Measurements from ENCODE around the gene CELSR1. TPM values are rescaled to one million over a fixed set of nuclear protein-coding genes. Genes with fewer than 3 reads are reported as not detected.
A peak's percentile ranks its signal among the peaks of the same experiment; 100 is the strongest.

CELSR1 gene
- total RNA-seq, 3 donors from 2014 or later = 1.9 to 4.2 (median 2.5) TPM

DNA sequence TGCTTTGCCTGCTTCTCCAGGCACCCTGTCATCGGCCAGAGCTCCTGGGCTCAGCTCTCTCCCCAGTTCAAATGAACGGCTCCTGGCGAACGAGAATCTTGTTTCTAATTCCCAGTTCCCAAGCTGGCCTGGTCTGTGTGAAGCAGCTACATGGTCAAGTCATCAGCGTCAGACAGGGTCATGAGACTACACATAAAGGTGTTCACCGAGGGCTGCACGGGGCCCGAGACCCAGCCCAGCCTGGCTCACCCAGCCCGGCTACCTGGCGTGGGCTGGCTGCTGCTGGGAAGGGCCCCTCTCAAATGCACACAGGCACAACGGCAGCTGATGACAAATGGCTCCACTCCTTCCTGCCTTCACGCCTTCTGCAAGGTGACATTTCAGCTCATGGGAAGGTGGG, 14.6 kb upstream of the CELSR1 start:
- intact Hi-C loops (cut with DNase I, micrococcal nuclease) = no loop called here
- ATAC-seq = no peak
- H3K9me3 ChIP-seq = no peaks in the 10 kb centered on the region

GRCh38 chr22:46551321-46551720, 13.9 kb upstream of the CELSR1 start:
- peak in 1 of 3 donors; percentile 20 for DNase-seq
- Histone ChIP-seq H3K9me3 (no peaks in the 10 kb centered on the region), H3K36me3 (ENCODE audit: low read depth) (no peaks in the 10 kb centered on the region), H3K4me3 (no peak overlapping the region), H3K4me1 (ENCODE audit: low read depth) (peaks cover 4% of the 10 kb centered on the region)
- intact Hi-C loops (cut with DNase I, micrococcal nuclease) = no loop called here
- ATAC-seq = no peak
- TF ChIP-seq CTCF (IDR thresholded peaks at IDR 0.05) = no peak

More for the DNA sequence above, 14.6 kb upstream of the CELSR1 start:
- no peaks in the 10 kb centered on the region for H3K36me3 ChIP-seq (ENCODE audit: low read depth)
- TF ChIP-seq CTCF (IDR thresholded peaks at IDR 0.05) = no peak
- H3K4me1 ChIP-seq (ENCODE audit: low read depth) = no peaks in the 10 kb centered on the region
- DNase-seq = peak in 1 of 3 donors; percentile 3
- H3K4me3 ChIP-seq = no peak overlapping the region

- no peaks in the 10 kb centered on the region for H3K9me3 ChIP-seq
- DNase-seq (peak in 1 of 3 donors; percentile 8), ATAC-seq (no peak)
- H3K4me1 ChIP-seq (ENCODE audit: low read depth) = peaks cover 4% of the 10 kb centered on the region
- intact Hi-C loops (cut with DNase I, micrococcal nuclease) = loop anchor here in 1 of 2 donors (10.0 kb wide), 1 partner anchor 195 kb away; no protein-coding TSS in a partner anchor
- H3K4me3 ChIP-seq = no peak overlapping the region
- no peaks in the 10 kb centered on the region for H3K36me3 ChIP-seq (ENCODE audit: low read depth)
- TF ChIP-seq CTCF (IDR thresholded peaks at IDR 0.05) = no peak
Measured at GRCh38 chr22:46549971-46550641, 12.7 kb upstream of the CELSR1 start.

DNA sequence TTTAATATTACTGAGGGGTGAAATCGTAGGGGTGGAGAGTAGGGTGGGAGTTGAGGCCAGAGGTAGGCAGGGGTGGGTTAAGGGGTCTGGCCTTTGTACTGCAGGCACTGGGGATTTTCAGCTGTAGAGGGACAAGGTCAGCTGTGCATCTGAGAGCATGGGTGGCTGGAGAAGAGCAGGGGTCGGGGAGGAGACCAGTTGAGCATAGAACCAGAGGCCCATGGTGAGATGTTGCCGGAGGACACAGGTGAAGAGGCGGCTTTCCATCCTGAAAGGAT, 12.1 kb upstream of the CELSR1 start:
- ATAC-seq (no peak), DNase-seq (no peak)
- Histone ChIP-seq H3K4me1 (ENCODE audit: low read depth) (peaks cover 7% of the 10 kb centered on the region), H3K36me3 (ENCODE audit: low read depth) (no peaks in the 10 kb centered on the region), H3K9me3 (no peaks in the 10 kb centered on the region), H3K4me3 (no peak overlapping the region)
- TF ChIP-seq CTCF (IDR thresholded peaks at IDR 0.05) = no peak
- intact Hi-C loops (cut with DNase I, micrococcal nuclease) = loop anchor here in 1 of 2 donors (10.0 kb wide), 1 partner anchor 195 kb away; no protein-coding TSS in a partner anchor

DNA sequence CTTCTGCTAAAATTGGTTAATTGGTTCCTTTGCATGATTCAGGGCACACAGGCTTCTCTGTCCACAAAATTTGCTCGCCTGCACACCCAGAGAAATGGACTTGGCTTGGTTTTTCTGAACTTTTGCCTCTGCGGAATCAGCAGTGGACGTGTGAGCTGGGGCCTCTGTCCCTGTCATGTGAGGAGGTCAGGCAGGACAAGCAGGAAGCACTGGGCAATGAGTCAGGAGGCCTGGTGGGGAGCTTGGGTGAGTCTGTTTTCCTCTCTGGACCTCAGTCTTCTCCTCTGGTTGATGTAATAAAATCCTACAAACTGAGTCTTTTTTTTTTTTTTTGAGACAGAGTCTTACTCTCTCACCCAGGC, 10.4 kb upstream of the CELSR1 start:
- intact Hi-C loops (cut with DNase I, micrococcal nuclease) = loop anchor here in 1 of 2 donors (10.0 kb wide), 1 partner anchor 193 kb away; no protein-coding TSS in a partner anchor
- peak in 1 of 3 donors; percentile 45 for DNase-seq

More for the DNA sequence above, 10.4 kb upstream of the CELSR1 start:
- no peaks in the 10 kb centered on the region for H3K36me3 ChIP-seq (ENCODE audit: low read depth)
- peak; percentile 66 for ATAC-seq
- H3K4me1 ChIP-seq (ENCODE audit: low read depth) = peaks cover 7% of the 10 kb centered on the region
- H3K4me3 ChIP-seq = no peak overlapping the region
- TF ChIP-seq CTCF (IDR thresholded peaks at IDR 0.05) = no peak
- H3K9me3 ChIP-seq = no peaks in the 10 kb centered on the region
